Sigmoid colon (tissue), 7 donors: Measurements from ENCODE around the gene CACNB3. TPM values are rescaled to one million over a fixed set of nuclear protein-coding genes. Genes with fewer than 3 reads are reported as not detected.

Experiments used
- DNase-seq: peaks from one replicate; pipeline ENCODE4 v3.0.0-alpha.2; 2019
- H3K27ac ChIP-seq, 4 donors: fragments of 200-600 bp; sonication (generic); one replicate each; pipeline ENCODE4 v1.5.1; 2016 to 2019; ENCODE audit warnings: mild to moderate bottlenecking in 1 of 4
- H3K27me3 ChIP-seq, 3 donors: fragments of 200-600 bp; sonication (generic); one replicate each; pipeline ENCODE4 v1.5.1; 2019; ENCODE audit warnings: mild to moderate bottlenecking in 1 of 3
- H3K36me3 ChIP-seq, 4 donors: fragments of 200-600 bp; sonication (generic); one replicate each; pipeline ENCODE4 v1.5.1; 2016 to 2019
- H3K4me1 ChIP-seq, 4 donors: fragments of 200-600 bp; sonication (generic); one replicate each; pipeline ENCODE4 v1.5.1; 2017 to 2019
- H3K4me3 ChIP-seq, 4 donors: fragments of 200-600 bp; sonication (generic); one replicate each; pipeline ENCODE4 v1.5.1; 2017 to 2019; ENCODE audit warnings: mild to moderate bottlenecking in 2 of 4, moderate library complexity in 1 of 4
- H3K9me3 ChIP-seq, 4 donors: fragments of 200-600 bp in 3 of 4; sonication (generic) in 3 of 4; one replicate each; pipeline versions ENCODE4 v1.5.1 to v1.6.1; 2013 to 2019
- EP300 ChIP-seq, 4 donors: sonication (generic); formaldehyde crosslinking; IDR thresholded peaks; one replicate each; pipeline ENCODE4 v1.6.1; 2017; ENCODE audit warnings: antibody characterized with exemption in 4 of 4
- POLR2A ChIP-seq, 2 donors: fragments of 450-650 bp; IDR thresholded peaks; one replicate each; pipeline ENCODE4 v1.6.1; 2016; ENCODE audit warnings: antibody characterized with exemption in 2 of 2, mild to moderate bottlenecking in 2 of 2, moderate library complexity in 2 of 2
- POLR2AphosphoS5 ChIP-seq, 4 donors: sonication (generic); formaldehyde crosslinking; IDR thresholded peaks; one replicate each; pipeline ENCODE4 v1.6.1; 2017; ENCODE audit warnings: antibody characterized with exemption in 4 of 4
- WGBS, 2 donors: extraction: QIAGEN DNeasy Blood & Tissue Kit; methylation state at CpG; one replicate each; pipeline ENCODE4 v1.1.7; 2013; 5-methylcytosine and 5-hydroxymethylcytosine counted together
- intact Hi-C: fragments of 100-400 bp; cut with DNase I; formaldehyde crosslinking; loops from one replicate; pipeline ENCODE4 v1.15.1; 2023
- polyA plus RNA-seq, 3 donors: library from polyadenylated mRNA; stranded (reverse); fragments of 200-250 nt; gene quantifications; one replicate each; pipeline ENCODE4 v1.2.3, GENCODE V29; 2013
- total RNA-seq, 4 donors: library from RNA; depleted of rRNA; stranded (reverse); fragments of >200 nt; gene quantifications; one replicate each; pipeline ENCODE4 v1.1.0, GENCODE V29; 2016
- TF ChIP-seq, protein P1 (sequence below), 4 experiments: fragments of 450-650 bp in 3 of 4; fragments of 200-600 bp in 1 of 4; IDR thresholded peaks; one replicate each; pipeline ENCODE4 v1.5.1; 2016 to 2019; ENCODE audit warnings: antibody characterized with exemption in 4 of 4, mild to moderate bottlenecking in 3 of 4, moderate library complexity in 2 of 4
- donor health status: healthy with polysubstance abuse.
- donor health status: Bipolar disorder and iron deficiency.
- donor health status: healthy.

Gene CACNB3
- total and polyA plus RNA-seq, 7 donors: 10.7 to 32.1 (median 21.0) TPM

DNA sequence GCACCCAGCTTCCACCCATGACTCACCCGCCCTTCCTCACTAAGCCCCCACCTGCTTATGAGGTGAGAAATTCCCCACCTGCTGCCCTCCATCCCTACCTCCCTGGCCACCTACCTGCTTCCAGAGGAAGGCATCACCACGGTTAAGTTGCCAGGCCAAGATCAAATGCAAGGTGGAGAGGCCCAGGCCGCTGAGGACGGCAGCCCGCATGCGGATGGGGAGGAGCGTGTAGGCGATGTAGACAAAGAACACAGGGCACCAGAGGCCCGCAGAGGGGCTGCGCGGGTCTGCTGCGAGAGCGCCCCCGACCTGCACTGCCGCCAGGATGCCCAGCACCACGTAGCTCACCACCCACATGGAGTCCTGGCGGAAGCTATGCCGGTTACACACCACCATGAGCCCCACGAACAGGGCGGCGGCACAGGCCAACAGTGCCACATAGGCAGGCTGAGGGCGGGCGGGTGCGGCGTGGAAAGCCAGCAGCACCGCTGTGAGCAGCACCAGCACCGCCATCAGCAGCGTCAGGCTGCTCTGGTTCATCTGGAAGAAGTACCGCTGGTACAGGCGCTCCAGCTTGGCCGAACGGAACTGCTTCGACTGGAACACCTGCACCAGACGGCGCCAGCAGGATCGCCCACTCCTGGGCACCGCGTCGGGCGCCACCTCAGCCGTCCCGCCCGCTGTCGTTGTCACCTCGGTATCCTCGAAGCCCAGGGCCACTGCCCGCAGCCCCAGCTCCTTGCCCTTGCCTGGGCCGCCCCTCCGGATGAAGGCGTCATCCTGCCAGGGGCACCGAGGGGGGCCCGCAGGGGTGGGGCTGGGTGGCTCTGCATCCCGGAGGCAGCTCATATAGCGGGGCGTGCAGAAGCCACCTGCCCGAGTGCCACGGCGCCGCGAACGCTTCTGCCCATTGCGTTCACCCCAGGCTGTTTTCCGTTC lies 35.6 kb upstream of the CACNB3 start:
- Histone ChIP-seq H3K9me3 (no peaks in the 10 kb centered on the region), H3K27ac (no peak overlapping the region), H3K4me1 (peaks cover 0 to 40% (median 34%) of the 10 kb centered on the region in 4 donors), H3K4me3 (no peak overlapping the region), H3K27me3 (no peaks in the 10 kb centered on the region), H3K36me3 (peaks cover 0 to 14% (median 10%) of the 10 kb centered on the region in 4 donors)
- intact Hi-C loops: no loop called here
- 92% methylated on average over 63 of the region's 63 CpGs for WGBS, 2 donors
- DNase-seq: no peak
- no peak for TF ChIP-seq POLR2A (IDR thresholded peaks at IDR 0.05)
- no peak for TF ChIP-seq POLR2AphosphoS5 (IDR thresholded peaks at IDR 0.05)
- TF ChIP-seq, protein P1, sequence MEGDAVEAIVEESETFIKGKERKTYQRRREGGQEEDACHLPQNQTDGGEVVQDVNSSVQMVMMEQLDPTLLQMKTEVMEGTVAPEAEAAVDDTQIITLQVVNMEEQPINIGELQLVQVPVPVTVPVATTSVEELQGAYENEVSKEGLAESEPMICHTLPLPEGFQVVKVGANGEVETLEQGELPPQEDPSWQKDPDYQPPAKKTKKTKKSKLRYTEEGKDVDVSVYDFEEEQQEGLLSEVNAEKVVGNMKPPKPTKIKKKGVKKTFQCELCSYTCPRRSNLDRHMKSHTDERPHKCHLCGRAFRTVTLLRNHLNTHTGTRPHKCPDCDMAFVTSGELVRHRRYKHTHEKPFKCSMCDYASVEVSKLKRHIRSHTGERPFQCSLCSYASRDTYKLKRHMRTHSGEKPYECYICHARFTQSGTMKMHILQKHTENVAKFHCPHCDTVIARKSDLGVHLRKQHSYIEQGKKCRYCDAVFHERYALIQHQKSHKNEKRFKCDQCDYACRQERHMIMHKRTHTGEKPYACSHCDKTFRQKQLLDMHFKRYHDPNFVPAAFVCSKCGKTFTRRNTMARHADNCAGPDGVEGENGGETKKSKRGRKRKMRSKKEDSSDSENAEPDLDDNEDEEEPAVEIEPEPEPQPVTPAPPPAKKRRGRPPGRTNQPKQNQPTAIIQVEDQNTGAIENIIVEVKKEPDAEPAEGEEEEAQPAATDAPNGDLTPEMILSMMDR (IDR thresholded peaks at IDR 0.05): no peak
- TF ChIP-seq EP300 (IDR thresholded peaks at IDR 0.05): no peak

DNA sequence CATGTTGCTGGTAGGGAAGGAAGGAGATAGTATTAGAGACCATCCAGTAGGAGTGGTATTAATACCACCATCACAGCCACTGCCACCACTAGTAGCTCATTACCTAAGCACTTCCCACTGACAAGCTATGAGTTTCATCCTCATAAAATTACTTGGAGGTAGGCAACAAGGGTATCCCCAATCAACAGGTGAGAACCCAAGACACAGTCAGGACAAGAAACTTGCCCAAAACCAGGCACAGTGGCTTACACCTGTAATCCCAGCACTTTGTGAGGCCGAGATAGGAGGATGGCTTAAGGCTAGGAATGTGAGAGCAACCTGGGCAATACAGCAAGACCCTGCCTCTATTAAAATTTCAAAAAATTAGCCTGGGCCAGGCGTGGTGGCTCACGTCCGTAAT lies 34.9 kb upstream of the CACNB3 start:
- no peak for DNase-seq
- no peaks in the 10 kb centered on the region for H3K9me3 ChIP-seq
- H3K36me3 ChIP-seq: peaks cover 0 to 11% (median 9%) of the 10 kb centered on the region in 4 donors
- 90 to 93% methylated on average over 4 of the region's 4 CpGs for WGBS, 2 donors
- H3K4me3 ChIP-seq: no peak overlapping the region
- H3K4me1 ChIP-seq: peaks cover 0 to 46% (median 41%) of the 10 kb centered on the region in 4 donors
- H3K27me3 ChIP-seq: no peaks in the 10 kb centered on the region
- TF ChIP-seq, protein P1 (IDR thresholded peaks at IDR 0.05): no peak
- TF ChIP-seq EP300 (IDR thresholded peaks at IDR 0.05): no peak
- no peak for TF ChIP-seq POLR2A (IDR thresholded peaks at IDR 0.05)
- no peak for TF ChIP-seq POLR2AphosphoS5 (IDR thresholded peaks at IDR 0.05)
- intact Hi-C loops: no loop called here
- no peak overlapping the region for H3K27ac ChIP-seq

DNA sequence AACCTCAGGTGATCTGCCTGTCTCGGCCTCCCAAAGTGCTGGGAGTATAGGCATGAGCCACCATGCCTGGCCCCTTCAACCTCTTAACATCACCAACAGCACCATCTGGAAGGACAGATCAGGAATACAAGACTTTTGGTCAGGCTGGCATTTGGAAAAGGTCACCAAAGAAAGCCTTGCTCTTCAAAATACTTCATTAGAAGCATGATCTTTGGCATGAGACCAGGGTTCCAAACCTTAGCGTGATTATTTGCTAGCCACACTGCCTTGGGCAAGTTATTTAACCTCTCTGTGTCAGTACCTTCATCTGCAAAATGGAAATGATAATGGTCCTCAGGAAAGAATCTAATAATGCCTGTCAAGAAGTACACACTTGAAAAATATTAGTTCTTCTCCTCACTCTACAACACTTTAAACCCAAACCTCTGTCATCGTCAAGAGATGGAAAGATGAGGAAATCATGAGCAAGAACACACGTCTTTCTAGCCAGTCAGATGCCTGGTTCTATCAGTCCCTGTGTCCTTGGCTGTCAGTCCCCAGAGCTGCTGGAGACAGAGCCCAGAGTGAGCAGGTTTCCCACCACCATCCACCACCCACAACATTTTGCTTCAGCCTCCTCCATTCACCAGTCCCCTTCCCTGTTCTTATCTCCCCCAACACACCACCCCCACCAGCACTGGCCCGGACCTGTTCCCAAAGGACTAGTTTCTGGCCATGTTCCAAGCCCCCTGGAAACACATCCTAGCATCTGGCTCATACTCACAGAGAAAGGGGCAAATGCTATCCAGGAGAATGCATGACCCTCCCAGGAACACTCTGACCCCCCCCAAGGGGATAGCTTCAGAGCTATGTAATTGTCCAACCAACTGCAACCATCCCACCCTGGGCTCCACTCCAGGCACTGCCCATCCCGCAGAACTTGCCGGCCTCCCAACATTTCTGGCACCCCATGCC lies 31.4 kb upstream of the CACNB3 start:
- Histone ChIP-seq H3K9me3 (no peaks in the 10 kb centered on the region), H3K27ac (peak overlapping the region; percentile 81 to 88 (median 87)), H3K4me1 (peaks cover 0 to 32% (median 25%) of the 10 kb centered on the region in 4 donors), H3K4me3 (peak overlapping the region in 3 of 4 donors; percentile 72 to 93 (median 73)), H3K27me3 (no peaks in the 10 kb centered on the region), H3K36me3 (peaks cover 0 to 11% (median 9%) of the 10 kb centered on the region in 4 donors)
- TF ChIP-seq, protein P1 (IDR thresholded peaks at IDR 0.05): no peak
- TF ChIP-seq EP300 (IDR thresholded peaks at IDR 0.05) (no peak), POLR2AphosphoS5 (IDR thresholded peaks at IDR 0.05) (no peak), POLR2A (IDR thresholded peaks at IDR 0.05) (no peak)
- no peak for DNase-seq
- intact Hi-C loops: no loop called here
- 43 to 67% methylated on average over 7 of the region's 7 CpGs for WGBS, 2 donors

DNA sequence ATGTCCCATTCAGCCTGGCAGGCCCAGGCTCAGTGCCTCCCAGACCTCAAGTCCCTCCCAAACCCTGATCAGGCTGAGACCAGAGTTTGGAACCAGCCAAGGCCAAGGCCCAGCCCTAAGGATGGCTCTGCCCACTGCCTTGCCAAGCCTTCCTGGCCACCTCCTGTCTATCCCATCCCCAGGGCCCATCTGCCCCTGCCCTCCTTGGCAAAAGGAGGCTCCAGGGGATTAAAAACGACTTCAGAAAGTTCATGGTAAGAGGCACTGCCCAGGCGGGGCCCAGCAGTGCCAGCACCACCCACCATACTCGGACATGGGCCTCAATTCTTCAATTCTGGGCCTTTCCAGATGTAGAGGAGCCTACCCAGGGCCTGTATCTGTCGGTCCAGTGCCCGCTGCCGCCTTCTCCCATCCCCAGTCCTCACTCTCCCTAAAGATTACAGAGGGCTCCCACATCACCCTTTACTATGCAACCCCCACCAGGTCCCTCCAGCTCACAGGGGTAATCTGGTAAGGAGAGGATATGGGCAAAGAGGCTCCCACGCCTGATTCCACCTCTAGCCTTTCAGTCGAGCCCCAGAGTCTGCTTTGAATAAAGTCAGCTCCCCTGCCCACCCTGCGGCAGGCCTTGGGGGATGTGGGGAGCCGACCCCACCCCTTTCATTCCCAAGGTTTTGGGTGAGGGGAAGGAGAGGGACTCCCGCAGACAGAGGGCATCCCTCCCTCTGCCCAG lies 30.3 kb upstream of the CACNB3 start:
- TF ChIP-seq POLR2A (IDR thresholded peaks at IDR 0.05) (no peak), POLR2AphosphoS5 (IDR thresholded peaks at IDR 0.05) (no peak), EP300 (IDR thresholded peaks at IDR 0.05) (no peak)
- TF ChIP-seq, protein P1 (IDR thresholded peaks at IDR 0.05): no peak
- intact Hi-C loops: no loop called here
- Histone ChIP-seq H3K9me3 (no peaks in the 10 kb centered on the region), H3K27me3 (no peaks in the 10 kb centered on the region), H3K36me3 (peaks cover 0 to 2% (median 1%) of the 10 kb centered on the region in 4 donors), H3K4me3 (peak overlapping the region; percentile 72 to 96 (median 83)), H3K27ac (peak overlapping the region; percentile 81 to 88 (median 87)), H3K4me1 (peaks cover 0 to 32% (median 23%) of the 10 kb centered on the region in 4 donors)
- 6 to 31% methylated on average over 11 of the region's 11 CpGs for WGBS, 2 donors
- DNase-seq: no peak
